GM15510 (cell line): ENCODE results near the gene HFE.

Experiments
- POLR2A ChIP-seq: IDR thresholded peaks from 3 replicates; pipeline ENCODE4 v1.6.1; 2011; ENCODE audit warnings: borderline replicate concordance; ENCODE audit not compliant: insufficient read length; ENCODE audit errors: extremely low read depth

The HFE gene

GRCh38 chr6:26087284-26088115 is at the start of gene HFE:
HFE (plus strand) TSS chr6:26087429; CDS start chr6:26087441, 12 bp downstream.
- peak; percentile 30 for TF ChIP-seq POLR2A

- TF ChIP-seq POLR2A, result no peak
These were observed 45.3 kb upstream of the HFE start for GRCh38 chr6:26041946-26042345.

- peak; percentile 91 for TF ChIP-seq POLR2A
These were observed 43.7 kb upstream of the HFE start for GRCh38 chr6:26043384-26044139.

- TF ChIP-seq POLR2A, result peak; percentile 77
These were observed 42.8 kb upstream of the HFE start for GRCh38 chr6:26044140-26045064.

GRCh38 chr6:26045065-26045927 is 41.9 kb upstream of the HFE start:
- peak; percentile 100 for TF ChIP-seq POLR2A

GRCh38 chr6:26045928-26046368 is 41.3 kb upstream of the HFE start:
- no peak for TF ChIP-seq POLR2A

GRCh38 chr6:26048590-26048989 is 38.6 kb upstream of the HFE start:
- TF ChIP-seq POLR2A, result no peak

GRCh38 chr6:26051665-26052310 is 35.4 kb upstream of the HFE start:
- TF ChIP-seq POLR2A, result no peak

GRCh38 chr6:26053992-26054780 is 33.0 kb upstream of the HFE start:
- TF ChIP-seq POLR2A, result no peak

GRCh38 chr6:26054781-26055718 is 32.2 kb upstream of the HFE start:
- peak; percentile 93 for TF ChIP-seq POLR2A
